ENCODE measurements around the gene ZDHHC11.
"Not testable (repeated sequence)": the region's sequence is repeated elsewhere in the genome, so short reads cannot be mapped to it uniquely, and the experiment has no call there.

ZDHHC11 gene

GRCh38 chr5:798505-799138 is 52.2 kb downstream of the ZDHHC11 start:
- not testable (repeated sequence) for DNase-seq

- DNase-seq = not testable (repeated sequence)
Observed at GRCh38 chr5:797986-798385, 52.8 kb downstream of the ZDHHC11 start.

DNA sequence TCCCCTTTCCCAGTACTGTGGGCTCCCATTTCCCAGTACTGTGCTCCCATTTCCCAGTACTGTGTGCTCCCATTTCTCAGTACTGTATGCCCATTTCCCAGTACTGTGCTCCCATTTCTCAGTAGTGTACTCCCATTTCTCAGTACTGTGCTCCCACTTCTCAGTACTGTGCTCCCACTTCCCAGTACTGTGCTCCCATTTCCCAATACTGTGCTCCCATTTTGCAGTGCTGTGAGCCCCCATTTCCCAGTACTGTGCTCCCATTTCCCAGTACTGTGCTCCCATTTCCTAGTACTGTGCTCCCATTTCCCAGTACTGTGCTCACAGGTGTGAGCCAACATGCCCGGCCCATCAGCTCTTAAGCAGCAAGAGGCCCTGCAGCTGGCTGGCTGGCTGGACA is 54.9 kb downstream of the ZDHHC11 start:
- DNase-seq = not testable (repeated sequence)

- not testable (repeated sequence) for DNase-seq
Observed at GRCh38 chr5:794948-795347, 55.8 kb downstream of the ZDHHC11 start.

DNA sequence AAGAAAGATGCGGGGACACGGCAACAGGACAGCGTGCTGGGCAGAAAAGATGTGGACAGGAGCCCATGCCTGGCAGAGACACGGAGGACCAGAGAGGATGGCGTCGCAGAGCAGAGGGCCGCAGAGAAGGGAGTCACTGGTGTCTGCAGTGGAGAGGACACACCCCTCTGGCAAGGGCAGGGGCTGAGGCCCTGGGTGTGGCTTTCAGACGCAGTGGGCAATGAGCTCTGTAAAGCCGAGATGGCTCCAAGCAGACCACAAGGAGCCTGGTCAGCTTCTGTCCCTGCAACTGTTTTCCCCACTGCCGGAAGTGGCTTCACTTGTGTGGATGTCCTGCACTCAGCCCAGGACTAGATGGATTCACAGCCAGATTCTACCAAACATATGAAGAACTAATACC is 62.1 kb downstream of the ZDHHC11 start:
- not testable (repeated sequence) for DNase-seq

DNA sequence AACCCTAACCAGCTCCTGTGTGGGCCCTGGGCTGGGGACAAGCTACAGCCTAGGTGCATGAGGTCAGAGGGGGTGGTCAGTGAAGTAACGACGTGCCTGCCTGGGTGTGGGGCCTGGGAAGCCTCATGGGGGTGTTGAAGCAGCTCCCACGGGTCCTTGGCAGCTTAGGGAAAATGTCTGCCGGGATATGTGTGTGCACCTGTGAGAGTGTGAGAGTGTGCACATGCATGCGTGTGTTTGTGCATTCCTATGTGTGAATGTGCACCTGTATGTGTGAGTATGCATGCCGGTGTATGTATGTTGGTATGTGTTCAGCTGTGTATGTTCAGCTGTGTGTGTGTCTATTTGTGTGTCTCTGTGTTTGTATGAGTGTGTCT is 62.9 kb downstream of the ZDHHC11 start:
- DNase-seq = not testable (repeated sequence)

DNA sequence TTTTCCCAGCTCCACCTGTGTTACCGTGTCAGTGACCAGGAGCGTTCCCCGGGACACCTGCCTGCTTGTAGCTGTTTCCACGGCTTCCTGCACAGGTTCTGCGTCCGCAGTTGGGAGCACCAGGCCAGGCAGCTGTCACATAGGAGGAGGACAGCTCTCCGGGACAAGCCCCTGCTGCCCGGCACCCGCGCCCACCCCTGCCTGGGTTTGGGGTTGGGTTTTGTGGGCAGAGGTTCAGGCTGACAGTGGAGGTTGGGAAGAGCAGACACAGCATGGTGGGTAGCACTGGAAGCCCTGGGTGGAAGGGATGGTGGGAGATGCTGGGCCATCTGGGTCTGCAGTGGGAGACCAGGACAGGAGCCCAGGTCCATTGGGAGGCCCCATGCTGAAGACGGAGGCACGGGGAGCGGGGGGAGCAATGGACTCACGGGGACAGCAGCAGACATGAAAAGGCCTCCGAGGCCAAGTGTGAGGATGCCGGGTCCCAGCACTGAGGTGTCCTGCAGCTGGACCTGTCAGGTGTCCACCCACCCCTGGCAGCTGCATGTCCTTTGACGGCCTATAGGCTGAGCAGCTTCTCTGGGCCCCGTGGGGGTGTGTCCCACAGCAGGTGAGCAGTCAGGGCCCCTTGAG is 63.4 kb downstream of the ZDHHC11 start:
- DNase-seq = not testable (repeated sequence)

DNA sequence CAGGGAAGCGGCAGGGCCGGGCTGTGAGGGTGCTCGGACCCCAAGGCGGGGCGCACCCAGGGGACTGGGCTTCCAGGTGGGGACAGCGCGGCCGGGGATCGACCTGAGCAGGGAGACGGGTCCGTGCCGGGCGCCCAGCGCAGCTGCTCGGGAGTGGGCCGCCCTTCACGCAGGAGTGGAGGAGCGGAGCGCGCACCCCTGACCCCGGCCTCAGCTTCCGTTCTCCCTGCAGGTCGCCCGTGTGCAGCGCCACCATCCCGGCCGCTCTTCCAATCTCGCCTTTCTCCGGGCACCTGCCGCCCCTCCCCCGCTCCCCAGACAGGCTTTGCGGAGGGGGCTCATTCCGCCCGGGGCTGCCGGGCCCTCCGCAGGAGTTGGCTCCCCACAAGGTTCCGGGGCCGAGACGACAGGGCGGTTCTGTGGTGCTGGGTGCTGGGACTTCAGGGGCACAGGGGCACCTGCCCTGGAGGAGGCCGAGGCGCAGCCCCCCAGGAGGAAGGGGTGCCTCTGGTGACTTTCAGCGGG is 65.5 kb downstream of the ZDHHC11 start:
- DNase-seq = not testable (repeated sequence)

DNA sequence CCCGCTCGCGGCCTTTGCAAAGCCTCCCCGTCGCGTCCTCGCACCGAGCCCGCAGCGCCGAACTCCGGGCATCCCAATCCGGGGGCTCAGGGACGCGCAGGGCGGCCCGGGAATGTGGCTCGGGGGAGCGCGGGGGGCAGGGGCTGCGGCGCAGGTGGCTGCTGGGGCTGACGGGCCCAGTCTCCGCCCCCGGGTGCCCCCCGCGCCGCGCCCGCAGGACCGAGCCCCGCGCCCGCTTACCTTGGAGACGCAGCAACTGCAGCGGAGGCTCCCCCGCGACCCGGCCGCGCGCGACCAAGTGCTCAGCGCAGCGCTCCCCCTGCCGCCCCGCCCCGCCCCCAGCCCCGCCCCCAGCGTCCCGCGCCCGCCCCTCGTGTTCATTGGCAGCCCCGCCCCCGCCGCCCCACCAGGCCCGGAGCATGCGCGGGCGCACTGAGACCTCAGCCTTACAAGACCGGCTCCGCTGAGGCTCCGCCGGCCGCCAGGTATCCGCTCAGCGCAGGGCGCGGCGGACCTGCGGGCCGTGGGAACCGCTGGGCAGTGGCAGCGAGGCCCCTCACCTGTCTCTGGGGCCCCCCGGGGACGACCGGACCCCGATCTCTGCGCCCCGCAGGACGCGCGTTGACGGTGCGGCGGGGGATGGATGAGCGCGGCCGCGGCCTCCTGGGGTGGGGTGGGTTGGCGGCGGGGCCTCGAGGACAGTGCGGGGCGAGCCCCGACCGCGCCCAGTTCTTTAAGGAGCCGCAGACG is 66.2 kb downstream of the ZDHHC11 start, which contains the start of gene ZDHHC11B:
TSS of gene ZDHHC11B (minus strand) at position 302 of the 750 bp plus-strand sequence. CDS start 17,810 bp downstream, outside the sequence.
- peak; percentile 74 to 87 for DNase-seq

DNA sequence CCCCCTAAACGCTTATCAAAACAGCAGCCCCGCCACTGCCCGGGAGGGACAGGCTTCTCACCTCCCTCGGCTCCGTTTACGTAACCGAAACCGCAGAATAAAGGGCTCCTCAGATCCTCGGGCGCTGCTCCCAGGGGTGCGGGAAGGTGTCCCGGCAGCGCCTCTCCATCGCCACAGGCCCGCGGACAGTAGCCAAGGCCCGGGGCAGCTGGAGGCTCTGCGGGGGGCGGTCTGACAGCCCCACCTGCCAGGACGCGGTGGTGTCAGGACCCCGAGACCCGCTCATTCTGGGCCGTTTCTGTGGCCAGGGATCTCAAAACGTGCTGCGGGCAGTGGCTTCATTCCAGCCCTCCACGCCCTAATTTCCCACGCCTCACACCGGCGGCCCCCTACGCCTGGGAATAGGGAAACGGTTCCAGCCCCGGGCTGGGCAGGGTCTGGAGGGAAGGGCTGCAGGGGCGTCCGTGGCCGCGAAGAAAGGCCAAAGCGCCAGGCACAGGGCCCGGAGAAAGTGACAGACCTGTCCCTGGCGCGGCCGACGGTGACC is 66.8 kb downstream of the ZDHHC11 start:
- peak in 1 of 2 donors; percentile 46 for DNase-seq

DNA sequence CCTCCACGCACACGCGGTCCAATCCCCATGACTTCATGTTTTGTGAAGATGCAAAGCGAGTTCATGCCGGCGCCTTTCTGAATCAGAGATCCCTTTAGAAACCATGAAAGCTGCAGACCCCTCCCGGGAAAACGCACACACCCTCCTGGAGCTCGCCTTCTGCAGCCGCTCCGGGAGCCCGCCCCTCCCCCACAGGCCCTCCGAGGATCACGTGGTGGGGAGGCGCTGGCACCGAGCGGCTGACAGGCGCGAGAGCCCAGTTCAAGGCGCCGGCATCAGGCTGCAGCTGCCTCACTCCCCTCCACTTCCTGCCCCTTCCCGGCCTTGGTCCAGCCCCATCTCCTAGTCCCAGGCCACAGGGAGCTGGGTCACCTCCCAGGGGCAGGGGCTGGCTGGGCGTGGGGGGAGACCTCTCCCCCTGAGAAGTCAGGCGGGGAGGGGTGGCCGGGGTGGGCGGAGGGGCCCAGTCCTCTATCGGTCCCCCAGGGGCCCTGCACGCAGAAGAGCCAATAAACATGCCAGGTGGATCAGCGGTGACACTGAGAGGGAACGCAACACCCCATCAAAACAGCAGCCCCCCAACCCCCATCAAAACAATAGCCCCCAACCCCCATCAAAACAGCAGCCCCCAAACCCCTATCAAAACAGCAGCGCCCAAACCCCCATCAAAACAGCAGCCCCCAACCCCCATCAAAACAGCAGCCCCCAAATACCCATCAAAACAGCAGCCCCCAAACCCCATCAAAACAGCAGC is 67.6 kb downstream of the ZDHHC11 start:
- peak in 1 of 2 donors; percentile 33 for DNase-seq

DNA sequence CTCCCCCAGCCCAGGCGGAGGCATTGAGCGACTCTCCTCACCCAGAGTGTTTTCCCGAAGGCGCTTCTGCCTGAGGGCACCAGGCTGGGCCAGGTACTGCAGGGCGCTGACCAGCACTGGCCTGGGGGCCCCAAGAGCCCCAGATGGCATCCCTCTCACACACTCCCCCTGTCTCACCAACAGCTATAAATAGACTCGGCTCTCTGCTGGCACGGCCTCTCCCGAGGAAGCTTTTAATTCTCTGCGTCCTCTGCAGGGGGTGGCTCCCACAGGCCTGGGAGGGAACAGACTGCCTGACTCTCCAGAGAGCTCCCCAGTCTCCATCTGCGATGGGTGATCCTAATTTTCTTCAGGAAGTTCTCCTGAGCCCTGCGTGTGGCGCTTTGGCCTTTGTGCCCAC is 68.4 kb downstream of the ZDHHC11 start:
- DNase-seq = not testable (repeated sequence)

DNA sequence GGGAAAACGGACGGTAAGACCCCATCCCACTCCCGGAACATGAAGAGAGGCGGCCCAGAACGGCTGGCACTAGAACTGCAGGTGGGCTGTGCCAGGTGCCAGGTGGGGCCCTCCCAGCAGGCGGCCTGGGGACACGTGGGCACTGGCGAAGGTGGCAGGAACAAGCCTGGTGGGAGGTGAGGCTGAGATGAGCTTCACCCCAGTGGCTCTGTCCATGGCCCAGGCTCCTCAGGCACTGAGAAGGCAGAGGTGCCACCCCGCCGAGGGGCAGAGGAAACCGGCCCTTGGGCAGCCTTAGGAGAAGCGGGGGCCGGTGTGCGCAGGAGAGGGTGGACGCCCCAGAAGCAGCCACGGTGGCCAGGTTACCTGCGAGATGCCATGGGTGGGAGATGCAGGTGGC is 70.2 kb downstream of the ZDHHC11 start:
- DNase-seq = not testable (repeated sequence)

- DNase-seq = not testable (repeated sequence)
Observed at GRCh38 chr5:778967-779366, 71.8 kb downstream of the ZDHHC11 start.

- not testable (repeated sequence) for DNase-seq
Observed at GRCh38 chr5:778421-778820, 72.4 kb downstream of the ZDHHC11 start.

DNA sequence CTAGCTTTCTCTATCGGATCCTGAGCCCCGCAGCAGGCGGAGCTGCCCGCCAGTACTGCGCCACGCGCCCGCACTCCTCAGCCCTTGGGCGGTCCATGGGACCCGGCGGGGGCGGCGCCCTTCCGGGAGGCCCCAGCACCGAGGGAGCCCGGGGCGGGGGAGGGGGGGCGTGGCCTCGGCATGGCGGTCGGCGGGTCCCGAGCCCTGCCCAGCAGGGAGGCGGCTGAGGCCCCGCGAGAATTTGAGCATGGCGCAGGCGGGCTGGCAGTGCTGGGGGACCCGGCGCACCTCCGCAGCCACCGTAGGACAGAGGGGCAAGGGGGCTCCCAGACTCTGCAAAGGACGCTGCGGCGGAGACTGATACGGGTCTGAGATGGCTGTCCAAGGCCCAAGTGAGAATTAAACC is 73.0 kb downstream of the ZDHHC11 start:
- no peak for DNase-seq

DNA sequence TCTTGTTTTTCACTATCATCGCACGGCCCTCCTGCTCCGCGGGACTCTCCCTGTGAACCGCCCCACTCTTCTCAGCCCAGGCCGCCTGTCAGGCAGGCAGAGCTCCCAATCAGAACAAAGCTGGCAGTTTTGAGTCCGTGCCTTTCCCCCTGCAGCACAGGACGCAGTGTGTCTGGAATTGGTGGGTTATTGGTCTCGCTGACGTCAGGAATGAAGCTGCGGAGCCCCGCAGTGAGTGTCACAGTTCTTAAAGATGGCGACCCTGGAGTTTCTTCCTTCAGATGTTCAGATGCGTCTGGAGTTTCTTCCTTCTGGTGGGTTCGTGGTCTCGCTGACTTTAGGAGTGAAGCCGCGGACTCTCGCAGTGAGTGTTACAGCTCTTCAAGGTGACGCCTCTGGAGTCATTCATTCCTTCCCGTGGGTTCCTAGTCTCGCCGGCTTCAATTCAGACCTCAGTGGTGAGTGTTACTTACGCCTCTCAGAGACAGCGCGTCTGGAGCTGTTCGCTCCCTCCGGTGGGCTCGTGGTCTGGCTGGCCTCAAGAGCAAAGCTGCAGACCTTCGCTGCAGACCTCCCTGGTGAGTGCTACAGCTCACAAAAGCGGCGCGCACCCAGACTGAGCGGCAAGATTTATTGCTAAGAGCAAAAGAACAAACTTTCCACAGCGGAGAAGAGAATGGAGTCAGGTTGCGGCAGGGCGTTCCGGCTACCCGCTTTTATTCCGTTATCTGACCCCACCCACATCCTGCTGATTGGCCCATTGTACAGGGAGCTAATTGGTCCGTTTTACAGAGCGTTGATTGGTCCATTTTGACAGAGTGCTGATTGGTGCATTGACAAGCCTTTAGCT is 73.7 kb downstream of the ZDHHC11 start:
- DNase-seq = no peak

DNA sequence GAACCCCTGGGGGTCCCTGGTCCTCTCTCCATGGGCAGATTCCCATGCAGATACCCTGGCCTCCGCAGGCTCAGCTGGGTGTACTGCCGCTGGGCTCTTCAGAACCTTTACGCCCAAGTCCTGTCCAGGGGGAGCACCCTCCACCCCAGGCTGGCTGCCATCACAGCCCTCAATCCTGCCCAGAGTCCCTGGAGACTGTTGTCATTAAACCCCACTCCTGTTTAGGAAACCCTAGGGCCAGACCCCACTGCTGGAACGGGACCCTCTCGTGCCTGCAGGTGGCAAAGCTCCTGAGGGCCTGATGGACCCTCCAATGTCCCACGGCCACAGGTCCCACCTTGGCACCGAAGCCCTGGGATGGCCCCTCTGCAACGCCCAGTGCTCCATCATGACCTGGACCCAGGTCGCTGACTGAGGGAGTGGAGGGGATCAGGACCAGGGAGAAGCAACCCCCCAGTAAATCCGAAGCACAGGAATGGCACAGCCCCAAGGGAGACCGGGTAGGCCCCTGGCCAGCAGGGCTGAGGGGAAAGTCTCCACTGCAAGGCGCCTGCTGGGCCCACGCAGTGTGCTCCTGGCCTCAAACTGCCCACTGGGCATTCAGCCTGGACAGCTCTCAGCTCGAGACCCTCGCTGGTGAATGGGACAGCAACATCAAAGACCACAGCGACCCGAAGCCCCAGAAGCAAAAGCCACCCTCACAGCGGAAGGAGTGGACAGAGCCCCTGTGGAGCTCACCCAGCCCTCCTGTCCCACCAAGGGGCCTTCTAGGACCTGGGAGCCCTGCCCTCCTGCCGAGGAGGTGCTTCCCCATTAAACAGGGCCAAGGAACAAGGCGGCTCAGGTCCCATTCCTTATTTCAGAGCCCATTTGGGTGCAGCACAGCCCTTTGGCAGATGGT is 74.6 kb downstream of the ZDHHC11 start:
- DNase-seq = no peak

DNA sequence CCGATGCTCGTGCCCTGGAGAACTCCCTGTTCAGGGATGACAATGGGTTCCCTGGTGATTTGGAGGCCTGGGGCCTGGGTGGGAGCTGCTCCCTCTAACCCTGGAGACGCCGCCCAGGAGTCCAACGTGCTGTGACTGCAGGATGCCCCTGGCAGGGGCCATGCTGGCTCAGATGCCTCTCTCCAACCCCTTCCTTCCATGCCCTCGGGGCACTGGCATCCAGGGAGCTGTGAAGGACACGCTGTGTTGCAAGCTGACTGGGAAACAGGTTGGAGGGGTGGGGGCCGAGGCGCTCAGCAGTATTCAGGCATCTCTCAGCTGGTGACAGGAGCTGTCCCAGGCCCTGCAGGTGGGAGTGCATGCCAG is 75.2 kb downstream of the ZDHHC11 start:
- not testable (repeated sequence) for DNase-seq

- not testable (repeated sequence) for DNase-seq
Observed at GRCh38 chr5:774854-775505, 75.8 kb downstream of the ZDHHC11 start.
